ENCODE data around the gene CACNA1B. TPM values are rescaled to one million over a fixed set of nuclear protein-coding genes. Genes with fewer than 3 reads are reported as not detected.

CACNA1B gene
- total and polyA plus RNA-seq, 9 donors: 0.01 to 3.8 (median 0.16) TPM; not detected in 1

GRCh38 chr9:137879566-137880150 lies 2.1 kb downstream of the CACNA1B start:
- Histone ChIP-seq H3K36me3 (no peaks in the 10 kb centered on the region), H3K27me3 (no peaks in the 10 kb centered on the region), H3K9me3 (no peaks in the 10 kb centered on the region), H3K4me3 (no peak overlapping the region), H3K27ac (no peak overlapping the region), H3K4me1 (ENCODE audit: insufficient read depth) (peaks cover 5% of the 10 kb centered on the region)
- intact Hi-C loops (cut with DNase I): no loop called here
- TF ChIP-seq CTCF (IDR thresholded peaks at IDR 0.05) (no peak), EP300 (IDR thresholded peaks at IDR 0.05) (no peak), POLR2A (IDR thresholded peaks at IDR 0.05) (no peak)
- 83 to 88% (median 85%) methylated on average over 8 of the region's 8 CpGs for WGBS, 3 donors
- no peak for DNase-seq

- Histone ChIP-seq H3K4me3 (no peak overlapping the region), H3K9me3 (no peaks in the 10 kb centered on the region), H3K4me1 (ENCODE audit: insufficient read depth) (peaks cover 5% of the 10 kb centered on the region), H3K36me3 (no peaks in the 10 kb centered on the region), H3K27me3 (no peaks in the 10 kb centered on the region), H3K27ac (no peak overlapping the region)
- DNase-seq: no peak
- TF ChIP-seq POLR2A (IDR thresholded peaks at IDR 0.05) (no peak), EP300 (IDR thresholded peaks at IDR 0.05) (no peak), CTCF (IDR thresholded peaks at IDR 0.05) (no peak)
- 76 to 80% (median 79%) methylated on average over 14 to 16 of the region's 16 CpGs for WGBS, 3 donors
- intact Hi-C loops (cut with DNase I): no loop called here
These were observed 2.8 kb downstream of the CACNA1B start for GRCh38 chr9:137880160-137880975.

- H3K27me3 ChIP-seq: no peaks in the 10 kb centered on the region
- 76 to 82% (median 79%) methylated on average over 8 to 10 of the region's 10 CpGs for WGBS, 3 donors
- no peak overlapping the region for H3K4me3 ChIP-seq
- H3K36me3 ChIP-seq: no peaks in the 10 kb centered on the region
- no peak for TF ChIP-seq CTCF (IDR thresholded peaks at IDR 0.05)
- no peak for TF ChIP-seq POLR2A (IDR thresholded peaks at IDR 0.05)
- TF ChIP-seq EP300 (IDR thresholded peaks at IDR 0.05): no peak
- DNase-seq: no peak
- no peak overlapping the region for H3K27ac ChIP-seq
- peaks cover 5% of the 10 kb centered on the region for H3K4me1 ChIP-seq (ENCODE audit: insufficient read depth)
- intact Hi-C loops (cut with DNase I): no loop called here
- no peaks in the 10 kb centered on the region for H3K9me3 ChIP-seq
These were observed 3.5 kb downstream of the CACNA1B start for GRCh38 chr9:137880976-137881530.

- Histone ChIP-seq H3K27ac (no peak overlapping the region), H3K4me3 (no peak overlapping the region), H3K9me3 (no peaks in the 10 kb centered on the region), H3K27me3 (no peaks in the 10 kb centered on the region), H3K36me3 (no peaks in the 10 kb centered on the region), H3K4me1 (ENCODE audit: insufficient read depth) (peaks cover 5% of the 10 kb centered on the region)
- no peak for TF ChIP-seq EP300 (IDR thresholded peaks at IDR 0.05)
- no peak for TF ChIP-seq CTCF (IDR thresholded peaks at IDR 0.05)
- TF ChIP-seq POLR2A (IDR thresholded peaks at IDR 0.05): no peak
- no peak for DNase-seq
- WGBS, 3 donors: 63 to 68% (median 67%) methylated on average over 19 of the region's 19 CpGs
- intact Hi-C loops (cut with DNase I): no loop called here
These were observed 4.3 kb downstream of the CACNA1B start for GRCh38 chr9:137881591-137882505.
